Central memory CD8-positive, alpha-beta T cell (primary cell): Measurements from ENCODE around the gene COMP.

ENCODE experiments used
- ATAC-seq: fragments of 150-1000 bp; cut with Tn5 transposase; replicated peaks from 2 replicates; pipeline ENCODE4 v1.10.0; 2022; ENCODE audit warnings: mild to moderate bottlenecking, moderate FRiP score, moderate number of reproducible peaks; ENCODE audit not compliant: poor library complexity, severe bottlenecking; ENCODE audit errors: extremely low read depth
- DNase-seq, 2 donors: peaks; one replicate each; pipeline ENCODE4 v3.0.0; 2021; ENCODE audit warnings: low spot score in 2 of 2
- H3K27ac Mint-ChIP-seq: one replicate; pipeline ENCODE4 v1.8.0; 2022; ENCODE audit warnings: low read depth, mild to moderate bottlenecking, moderate library complexity, mixed read lengths
- H3K27me3 Mint-ChIP-seq: one replicate; pipeline ENCODE4 v1.8.0; 2022; ENCODE audit warnings: mixed read lengths
- H3K36me3 Mint-ChIP-seq: one replicate; pipeline ENCODE4 v1.8.0; 2022; ENCODE audit warnings: mild to moderate bottlenecking, moderate library complexity, mixed read lengths; ENCODE audit not compliant: insufficient read depth
- H3K4me1 Mint-ChIP-seq: one replicate; pipeline ENCODE4 v1.8.0; 2022; ENCODE audit warnings: mixed read lengths
- H3K4me3 Mint-ChIP-seq: one replicate; pipeline ENCODE4 v1.8.0; 2022; ENCODE audit warnings: mild to moderate bottlenecking, moderate library complexity, mixed read lengths
- H3K9me3 Mint-ChIP-seq: one replicate; pipeline ENCODE4 v1.8.0; 2022; ENCODE audit warnings: mixed read lengths

Gene COMP

GRCh38 chr19:18756896-18757295 lies 34.2 kb downstream of the COMP start:
- no peak for DNase-seq
- H3K4me1 Mint-ChIP-seq: no peaks in the 10 kb centered on the region
- no peaks in the 10 kb centered on the region for H3K9me3 Mint-ChIP-seq
- H3K27me3 Mint-ChIP-seq: no peaks in the 10 kb centered on the region
- H3K27ac Mint-ChIP-seq: no peak overlapping the region
- H3K4me3 Mint-ChIP-seq: no peak overlapping the region
- ATAC-seq: no peak
- H3K36me3 Mint-ChIP-seq: peaks cover 9% of the 10 kb centered on the region

GRCh38 chr19:18754501-18754900 lies 36.6 kb downstream of the COMP start:
- H3K4me1 Mint-ChIP-seq: no peaks in the 10 kb centered on the region
- H3K27ac Mint-ChIP-seq: no peak overlapping the region
- ATAC-seq (no peak), DNase-seq (no peak)
- H3K27me3 Mint-ChIP-seq: no peaks in the 10 kb centered on the region
- no peak overlapping the region for H3K4me3 Mint-ChIP-seq
- no peaks in the 10 kb centered on the region for H3K9me3 Mint-ChIP-seq
- H3K36me3 Mint-ChIP-seq: peaks cover 11% of the 10 kb centered on the region

- H3K9me3 Mint-ChIP-seq: no peaks in the 10 kb centered on the region
- no peak overlapping the region for H3K4me3 Mint-ChIP-seq
- H3K4me1 Mint-ChIP-seq: no peaks in the 10 kb centered on the region
- DNase-seq (no peak), ATAC-seq (no peak)
- H3K36me3 Mint-ChIP-seq: peaks cover 11% of the 10 kb centered on the region
- no peaks in the 10 kb centered on the region for H3K27me3 Mint-ChIP-seq
- H3K27ac Mint-ChIP-seq: no peak overlapping the region
These were observed 39.5 kb downstream of the COMP start for GRCh38 chr19:18751571-18751970.

GRCh38 chr19:18750295-18750970 lies 40.7 kb downstream of the COMP start:
- DNase-seq: no peak
- H3K36me3 Mint-ChIP-seq: peaks cover 7% of the 10 kb centered on the region
- no peak overlapping the region for H3K27ac Mint-ChIP-seq
- no peaks in the 10 kb centered on the region for H3K4me1 Mint-ChIP-seq
- H3K27me3 Mint-ChIP-seq: no peaks in the 10 kb centered on the region
- ATAC-seq: no peak
- no peaks in the 10 kb centered on the region for H3K9me3 Mint-ChIP-seq
- no peak overlapping the region for H3K4me3 Mint-ChIP-seq

- H3K36me3 Mint-ChIP-seq: peaks cover 6% of the 10 kb centered on the region
- H3K27me3 Mint-ChIP-seq: no peaks in the 10 kb centered on the region
- no peaks in the 10 kb centered on the region for H3K9me3 Mint-ChIP-seq
- no peak overlapping the region for H3K27ac Mint-ChIP-seq
- no peaks in the 10 kb centered on the region for H3K4me1 Mint-ChIP-seq
- ATAC-seq: no peak
- DNase-seq: no peak
- no peak overlapping the region for H3K4me3 Mint-ChIP-seq
These were observed 41.5 kb downstream of the COMP start for GRCh38 chr19:18749362-18750231.

GRCh38 chr19:18746401-18747325 lies 44.4 kb downstream of the COMP start:
- no peaks in the 10 kb centered on the region for H3K27me3 Mint-ChIP-seq
- H3K4me1 Mint-ChIP-seq: no peaks in the 10 kb centered on the region
- DNase-seq: no peak
- no peak overlapping the region for H3K4me3 Mint-ChIP-seq
- H3K36me3 Mint-ChIP-seq: peaks cover 2% of the 10 kb centered on the region
- no peak overlapping the region for H3K27ac Mint-ChIP-seq
- no peak for ATAC-seq
- no peaks in the 10 kb centered on the region for H3K9me3 Mint-ChIP-seq

- Mint-ChIP-seq H3K4me1 (no peaks in the 10 kb centered on the region), H3K4me3 (no peak overlapping the region), H3K9me3 (no peaks in the 10 kb centered on the region), H3K27ac (no peak overlapping the region), H3K36me3 (peaks cover 2% of the 10 kb centered on the region), H3K27me3 (no peaks in the 10 kb centered on the region)
- ATAC-seq (no peak), DNase-seq (no peak)
These were observed 45.2 kb downstream of the COMP start for GRCh38 chr19:18745931-18746330.

GRCh38 chr19:18745012-18745735 lies 45.9 kb downstream of the COMP start:
- Mint-ChIP-seq H3K36me3 (no peaks in the 10 kb centered on the region), H3K27ac (no peak overlapping the region), H3K27me3 (no peaks in the 10 kb centered on the region), H3K4me1 (no peaks in the 10 kb centered on the region), H3K4me3 (no peak overlapping the region), H3K9me3 (no peaks in the 10 kb centered on the region)
- no peak for DNase-seq
- no peak for ATAC-seq

- ATAC-seq (no peak), DNase-seq (no peak)
- no peaks in the 10 kb centered on the region for H3K36me3 Mint-ChIP-seq
- no peaks in the 10 kb centered on the region for H3K9me3 Mint-ChIP-seq
- H3K4me1 Mint-ChIP-seq: no peaks in the 10 kb centered on the region
- no peak overlapping the region for H3K4me3 Mint-ChIP-seq
- no peaks in the 10 kb centered on the region for H3K27me3 Mint-ChIP-seq
- no peak overlapping the region for H3K27ac Mint-ChIP-seq
These were observed 47.2 kb downstream of the COMP start for GRCh38 chr19:18743784-18744418.

- DNase-seq (no peak), ATAC-seq (no peak)
- no peaks in the 10 kb centered on the region for H3K36me3 Mint-ChIP-seq
- no peaks in the 10 kb centered on the region for H3K4me1 Mint-ChIP-seq
- H3K27me3 Mint-ChIP-seq: no peaks in the 10 kb centered on the region
- no peaks in the 10 kb centered on the region for H3K9me3 Mint-ChIP-seq
- no peak overlapping the region for H3K27ac Mint-ChIP-seq
- no peak overlapping the region for H3K4me3 Mint-ChIP-seq
These were observed 48.0 kb downstream of the COMP start for GRCh38 chr19:18742838-18743783.

- DNase-seq (no peak), ATAC-seq (no peak)
- peaks cover 6% of the 10 kb centered on the region for H3K4me1 Mint-ChIP-seq
- H3K9me3 Mint-ChIP-seq: no peaks in the 10 kb centered on the region
- no peak overlapping the region for H3K4me3 Mint-ChIP-seq
- H3K27me3 Mint-ChIP-seq: no peaks in the 10 kb centered on the region
- H3K27ac Mint-ChIP-seq: no peak overlapping the region
- H3K36me3 Mint-ChIP-seq: no peaks in the 10 kb centered on the region
These were observed 48.8 kb downstream of the COMP start for GRCh38 chr19:18742324-18742723.
